ENCODE results near the gene TCERG1L.

GRCh38 chr10:131117416-131118212 lies 193.9 kb downstream of the TCERG1L start:
- TF ChIP-seq EP300 (IDR thresholded peaks at IDR 0.05; ENCODE audit: borderline replicate concordance in 1 of 2, low read depth in 1 of 2, low read length in 1 of 2) (no peak), MAX (IDR thresholded peaks at IDR 0.05; ENCODE audit: low read depth) (no peak), TCF12 (IDR thresholded peaks at IDR 0.05) (no peak), CTCF (IDR thresholded peaks at IDR 0.05) (no peak), USF1 (IDR thresholded peaks at IDR 0.05; ENCODE audit: borderline replicate concordance, low read depth) (no peak), RXRA (IDR thresholded peaks at IDR 0.05; ENCODE audit: borderline replicate concordance, low read depth) (no peak)
- TF ChIP-seq, protein P1, sequence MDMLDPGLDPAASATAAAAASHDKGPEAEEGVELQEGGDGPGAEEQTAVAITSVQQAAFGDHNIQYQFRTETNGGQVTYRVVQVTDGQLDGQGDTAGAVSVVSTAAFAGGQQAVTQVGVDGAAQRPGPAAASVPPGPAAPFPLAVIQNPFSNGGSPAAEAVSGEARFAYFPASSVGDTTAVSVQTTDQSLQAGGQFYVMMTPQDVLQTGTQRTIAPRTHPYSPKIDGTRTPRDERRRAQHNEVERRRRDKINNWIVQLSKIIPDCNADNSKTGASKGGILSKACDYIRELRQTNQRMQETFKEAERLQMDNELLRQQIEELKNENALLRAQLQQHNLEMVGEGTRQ (IDR thresholded peaks at IDR 0.05; ENCODE audit: borderline replicate concordance, low read depth, low read length): no peak
